Progenitor cell of endocrine pancreas (in vitro differentiated cells): ENCODE data around the gene KLHL36. TPM values are rescaled to one million over a fixed set of nuclear protein-coding genes. Genes with fewer than 3 reads are reported as not detected.
"Not testable (repeated sequence)": the region's sequence is repeated elsewhere in the genome, so short reads cannot be mapped to it uniquely, and the experiment has no call there.

Source experiments
- DNase-seq: peaks from one replicate; pipeline ENCODE4 v3.0.0; 2021; ENCODE audit warnings: low spot score; ENCODE audit not compliant: unreplicated experiment
- H3K27ac Mint-ChIP-seq: 2 replicates; pipeline ENCODE4 v1.8.0; 2021; ENCODE audit warnings: mild to moderate bottlenecking, moderate library complexity, mixed read lengths
- H3K27me3 Mint-ChIP-seq: 2 replicates; pipeline ENCODE4 v1.8.0; 2021; ENCODE audit warnings: mixed read lengths
- H3K36me3 Mint-ChIP-seq: 2 replicates; pipeline ENCODE4 v1.8.0; 2022; ENCODE audit warnings: mixed read lengths; ENCODE audit not compliant: insufficient read depth
- H3K4me1 Mint-ChIP-seq: 2 replicates; pipeline ENCODE4 v1.8.0; 2021; ENCODE audit warnings: low read depth, mixed read lengths
- H3K4me3 Mint-ChIP-seq: 2 replicates; pipeline ENCODE4 v1.8.0; 2021; ENCODE audit warnings: low read depth, mild to moderate bottlenecking, moderate library complexity, mixed read lengths
- H3K9me3 Mint-ChIP-seq: 2 replicates; pipeline ENCODE4 v1.8.0; 2021; ENCODE audit warnings: low read depth, mixed read lengths
- CTCF ChIP-seq: fragments of 200-600 bp; sonication (generic); IDR thresholded peaks from one replicate; pipeline ENCODE4 v1.5.0; 2021; ENCODE audit warnings: antibody characterized with exemption, mild to moderate bottlenecking; ENCODE audit not compliant: unreplicated experiment
- total RNA-seq: library from RNA; stranded (reverse); gene quantifications from 2 replicates; pipeline ENCODE4 v1.2.1, GENCODE V29; 2021

KLHL36 gene
- total RNA-seq, 1 donor from 2014 or later: 43.2 TPM

DNA sequence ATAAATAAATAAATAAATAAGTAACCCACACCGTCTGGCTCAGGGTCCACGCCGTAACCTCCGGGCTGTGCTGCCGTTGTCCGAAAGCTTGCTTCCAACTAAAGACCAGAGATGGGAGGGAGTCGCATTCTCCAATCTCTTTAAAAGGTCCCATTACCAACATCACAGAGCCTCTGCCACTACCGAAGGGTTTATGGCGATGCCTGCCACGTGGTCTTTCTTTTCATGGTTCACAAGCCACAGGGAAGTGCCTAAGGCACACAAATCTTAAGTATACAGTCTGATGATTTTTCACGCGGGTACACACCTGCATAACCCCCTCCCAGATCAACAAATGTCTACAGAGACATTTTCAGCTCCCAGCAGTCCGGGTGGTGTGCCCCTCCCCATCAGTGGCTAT is 31.8 kb upstream of the KLHL36 start:
- H3K36me3 Mint-ChIP-seq: peaks cover 2% of the 10 kb centered on the region
- peaks cover 11% of the 10 kb centered on the region for H3K4me1 Mint-ChIP-seq

GRCh38 chr16:84617041-84617790 is 31.1 kb upstream of the KLHL36 start:
- no peak for DNase-seq
- Mint-ChIP-seq H3K27ac (peak overlapping the region; percentile 73), H3K27me3 (peaks cover 12% of the 10 kb centered on the region), H3K4me1 (peaks cover 11% of the 10 kb centered on the region), H3K4me3 (peak overlapping the region; percentile 91), H3K9me3 (no peaks in the 10 kb centered on the region), H3K36me3 (peaks cover 2% of the 10 kb centered on the region)
- no peak for TF ChIP-seq CTCF

More for the DNA sequence above, 31.8 kb upstream of the KLHL36 start:
- Mint-ChIP-seq H3K27me3 (peaks cover 12% of the 10 kb centered on the region), H3K9me3 (no peaks in the 10 kb centered on the region), H3K27ac (no peak overlapping the region), H3K4me3 (peak overlapping the region; percentile 91)
- TF ChIP-seq CTCF: no peak
- no peak for DNase-seq

DNA sequence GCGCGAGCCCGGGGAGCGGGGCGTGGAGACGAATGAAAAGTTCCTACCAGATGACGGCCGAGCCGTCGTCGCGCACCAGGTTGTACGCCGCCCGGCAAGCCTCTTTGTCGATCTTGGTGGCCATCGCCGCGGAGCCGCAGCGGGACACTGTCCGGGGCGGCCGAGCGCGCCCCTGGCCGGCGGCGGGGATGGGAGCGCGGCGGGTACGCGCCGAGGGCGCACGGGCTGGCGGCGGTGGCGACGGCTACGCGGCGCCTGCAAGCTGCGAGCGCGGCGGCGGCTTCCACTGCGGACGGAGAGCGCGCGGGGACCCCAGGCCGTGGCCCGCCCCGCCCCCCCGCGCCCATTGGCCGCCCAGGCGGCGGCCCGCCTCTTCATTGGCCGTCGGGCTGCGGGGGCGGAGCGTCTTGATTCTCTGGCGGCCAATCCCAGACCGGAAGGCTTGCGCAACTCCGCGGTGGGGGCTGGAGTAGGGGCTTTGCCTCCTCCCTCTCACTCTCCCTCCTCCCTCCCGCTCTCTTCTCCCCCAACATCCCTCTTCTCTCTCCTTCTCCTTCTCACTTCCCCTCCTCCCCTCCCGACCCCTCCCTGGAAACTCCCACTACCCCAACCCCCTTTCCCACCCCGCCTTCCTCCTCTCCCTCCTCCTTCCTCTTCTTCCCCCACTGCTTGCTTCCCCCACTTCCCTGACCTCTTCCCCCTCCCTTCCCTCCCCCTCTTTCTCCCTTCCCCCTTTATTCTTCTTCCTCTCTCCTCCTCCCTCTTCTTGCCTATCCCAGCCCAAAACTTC is 30.3 kb upstream of the KLHL36 start, which contains the start of gene COTL1:
TSS of gene COTL1 (minus strand) at position 288 of the 790 bp plus-strand sequence. CDS start at position 124, 164 bp downstream.
- peaks cover 2% of the 10 kb centered on the region for H3K36me3 Mint-ChIP-seq
- peaks cover 11% of the 10 kb centered on the region for H3K4me1 Mint-ChIP-seq
- peaks cover 12% of the 10 kb centered on the region for H3K27me3 Mint-ChIP-seq
- H3K9me3 Mint-ChIP-seq: no peaks in the 10 kb centered on the region
- TF ChIP-seq CTCF: no peak
- peak; percentile 81 for DNase-seq
- H3K27ac Mint-ChIP-seq: peak within 1 kb of the TSS; percentile 73
- H3K4me3 Mint-ChIP-seq: peak within 1 kb of the TSS; percentile 91

DNA sequence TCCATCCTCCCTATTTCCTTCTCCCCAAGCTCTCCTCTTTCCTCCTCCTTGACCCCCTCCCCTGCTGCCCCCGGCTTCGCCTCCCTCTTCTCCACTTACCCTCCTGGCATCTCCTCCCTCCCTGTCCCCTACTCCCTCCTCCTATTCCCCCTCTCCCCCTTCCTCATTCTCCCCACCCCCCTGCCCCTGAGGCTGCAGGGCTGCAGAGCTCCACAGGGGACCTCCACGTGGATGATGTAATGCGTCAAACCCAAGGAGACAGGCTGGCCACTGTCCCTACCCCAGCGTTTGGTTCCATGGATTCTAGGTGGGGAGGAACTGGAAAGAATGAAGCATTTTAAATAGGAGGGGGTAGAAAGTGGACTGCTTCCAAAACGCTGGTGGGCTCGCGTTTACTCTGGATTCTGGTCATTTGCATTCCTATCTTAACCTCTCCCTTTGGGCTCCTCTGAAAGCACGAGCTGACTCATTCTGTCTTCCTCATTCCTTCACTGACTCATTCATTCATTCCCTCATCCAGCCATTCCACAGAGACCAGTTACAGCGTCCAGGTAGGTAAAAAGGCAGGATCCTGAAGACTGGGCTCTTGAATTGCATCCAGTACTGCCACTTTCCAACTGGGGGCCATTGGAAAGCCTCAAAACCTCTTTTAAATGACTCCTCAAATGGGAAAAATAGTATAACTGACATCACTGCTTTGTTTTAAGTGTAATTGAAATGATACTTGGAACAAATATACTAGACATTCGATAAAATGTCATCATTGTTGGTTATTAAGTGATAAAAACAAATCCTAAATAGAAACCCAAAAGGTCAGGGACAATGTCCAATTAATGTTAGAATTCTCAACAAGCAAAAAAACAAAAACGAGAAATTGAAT is 29.5 kb upstream of the KLHL36 start:
- H3K27ac Mint-ChIP-seq: peak overlapping the region; percentile 35
- peaks cover 2% of the 10 kb centered on the region for H3K36me3 Mint-ChIP-seq
- H3K4me3 Mint-ChIP-seq: peak overlapping the region; percentile 59
- no peaks in the 10 kb centered on the region for H3K9me3 Mint-ChIP-seq
- TF ChIP-seq CTCF: no peak
- DNase-seq: no peak
- H3K27me3 Mint-ChIP-seq: peaks cover 12% of the 10 kb centered on the region
- peaks cover 11% of the 10 kb centered on the region for H3K4me1 Mint-ChIP-seq

GRCh38 chr16:84620913-84621312 is 27.4 kb upstream of the KLHL36 start:
- H3K4me1 Mint-ChIP-seq, H3K36me3 Mint-ChIP-seq, H3K4me3 Mint-ChIP-seq, H3K9me3 Mint-ChIP-seq, H3K27ac Mint-ChIP-seq, DNase-seq: not testable (repeated sequence)
- peaks cover 11% of the 10 kb centered on the region for H3K27me3 Mint-ChIP-seq
